ENCODE data around the gene OR52W1.

OR52W1 gene

DNA sequence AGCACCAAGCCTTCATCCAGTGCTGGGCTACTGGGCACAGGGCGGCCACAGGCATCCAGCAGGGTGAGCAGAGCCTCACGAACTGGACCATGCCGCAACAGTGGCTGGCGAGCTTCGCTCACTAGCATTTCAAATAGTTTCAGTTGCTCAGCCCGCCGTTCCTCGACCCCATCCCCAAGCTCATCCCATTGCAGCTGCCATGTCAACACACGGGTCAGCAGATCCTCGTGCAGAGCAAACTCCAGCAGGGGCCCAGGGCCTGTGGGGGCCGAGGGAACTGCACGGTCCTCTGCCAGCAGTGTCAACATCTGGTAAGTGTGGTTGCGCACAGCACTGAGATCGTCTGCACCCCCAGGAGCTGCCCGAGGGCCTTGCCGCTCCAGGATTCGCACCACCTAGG, 24.8 kb downstream of the OR52W1 start:
- no peak for TF ChIP-seq ZNF384 (IDR thresholded peaks at IDR 0.05)
- no peak for DNase-seq (ENCODE audit: extremely low spot score)
- ChIA-PET POLR2A (no interaction called here), CTCF (interaction anchor here (1.2 kb wide), 1 partner anchor 10 kb away, joined by 3 read pairs; no protein-coding TSS in a partner anchor)

DNA sequence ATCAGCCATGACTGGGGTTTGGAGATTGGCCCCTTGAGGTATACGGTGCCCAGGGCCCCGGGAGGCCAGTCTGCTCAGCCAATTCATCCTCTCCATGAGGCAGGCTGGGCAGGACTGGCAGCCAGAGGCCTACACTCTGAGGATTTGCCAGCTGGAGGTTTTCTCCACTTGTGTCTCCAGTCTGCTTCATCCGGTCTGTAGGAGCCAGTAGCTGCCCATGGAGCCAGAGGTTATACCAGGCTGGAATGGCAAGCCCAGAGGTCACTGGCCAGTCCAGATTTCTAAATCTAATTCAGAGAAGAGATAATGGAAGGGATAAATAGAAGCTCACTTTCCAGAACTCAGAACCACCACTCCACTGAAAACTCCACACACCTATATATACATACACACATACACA, 25.4 kb downstream of the OR52W1 start:
- DNase-seq (ENCODE audit: extremely low spot score) = no peak
- ChIA-PET POLR2A (no interaction called here), CTCF (interaction anchor here (1.2 kb wide), 1 partner anchor 9 kb away, joined by 3 read pairs; no protein-coding TSS in a partner anchor)
- TF ChIP-seq BHLHE40 (IDR thresholded peaks at IDR 0.05; ENCODE audit: borderline replicate concordance) = no peak
- TF ChIP-seq LEF1 (IDR thresholded peaks at IDR 0.05; ENCODE audit: borderline replicate concordance) = no peak
- TF ChIP-seq ZNF384 (IDR thresholded peaks at IDR 0.05) = no peak
- TF ChIP-seq FOXM1 (IDR thresholded peaks at IDR 0.05; ENCODE audit: borderline replicate concordance) = no peak
- TF ChIP-seq NFRKB (IDR thresholded peaks at IDR 0.05) = no peak
- TF ChIP-seq, protein P1, sequence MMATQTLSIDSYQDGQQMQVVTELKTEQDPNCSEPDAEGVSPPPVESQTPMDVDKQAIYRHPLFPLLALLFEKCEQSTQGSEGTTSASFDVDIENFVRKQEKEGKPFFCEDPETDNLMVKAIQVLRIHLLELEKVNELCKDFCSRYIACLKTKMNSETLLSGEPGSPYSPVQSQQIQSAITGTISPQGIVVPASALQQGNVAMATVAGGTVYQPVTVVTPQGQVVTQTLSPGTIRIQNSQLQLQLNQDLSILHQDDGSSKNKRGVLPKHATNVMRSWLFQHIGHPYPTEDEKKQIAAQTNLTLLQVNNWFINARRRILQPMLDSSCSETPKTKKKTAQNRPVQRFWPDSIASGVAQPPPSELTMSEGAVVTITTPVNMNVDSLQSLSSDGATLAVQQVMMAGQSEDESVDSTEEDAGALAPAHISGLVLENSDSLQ (IDR thresholded peaks at IDR 0.05) = no peak
- no peak for TF ChIP-seq HDGF (IDR thresholded peaks at IDR 0.05; ENCODE audit: borderline replicate concordance)
- TF ChIP-seq ARNT (IDR thresholded peaks at IDR 0.05) = no peak
- no peak for TF ChIP-seq TARDBP (IDR thresholded peaks at IDR 0.05)
- TF ChIP-seq SUZ12 (IDR thresholded peaks at IDR 0.05) = no peak
- TF ChIP-seq L3MBTL2 (conservative IDR thresholded peaks at IDR 0.05) = no peak
- no peak for TF ChIP-seq FOXK2 (IDR thresholded peaks at IDR 0.05)
- TF ChIP-seq SP1 (IDR thresholded peaks at IDR 0.05) = no peak
- no peak for TF ChIP-seq FOXA1 (IDR thresholded peaks at IDR 0.05)
- no peak for TF ChIP-seq ELF4 (IDR thresholded peaks at IDR 0.05)
- TF ChIP-seq CTBP1 (IDR thresholded peaks at IDR 0.05; ENCODE audit: borderline replicate concordance) = no peak

DNA sequence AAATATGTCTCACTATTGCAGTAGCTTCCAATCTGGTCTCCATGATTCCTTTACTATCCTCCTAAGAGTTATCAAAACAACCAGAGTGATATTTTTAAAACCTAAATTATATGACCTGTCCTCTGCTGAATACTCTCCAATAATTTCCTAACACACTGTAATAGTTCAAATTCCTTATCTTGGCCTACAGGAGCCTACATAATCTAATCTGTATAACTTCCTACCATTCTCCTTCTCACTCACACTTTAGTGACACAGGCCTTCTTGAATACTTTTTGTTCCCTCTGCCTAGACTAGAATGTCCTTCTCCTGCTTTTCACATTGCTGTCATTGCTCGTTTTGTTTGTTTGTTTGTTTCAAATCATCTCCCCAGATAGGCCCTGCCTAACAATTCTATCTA, 26.0 kb downstream of the OR52W1 start:
- DNase-seq (ENCODE audit: extremely low spot score) = no peak
- CTCF ChIA-PET = interaction anchor here (1.2 kb wide), 1 partner anchor 9 kb away, joined by 3 read pairs; no protein-coding TSS in a partner anchor
- no peak for TF ChIP-seq SP1 (IDR thresholded peaks at IDR 0.05)
- no peak for TF ChIP-seq HDGF (IDR thresholded peaks at IDR 0.05; ENCODE audit: borderline replicate concordance)
- POLR2A ChIA-PET = interaction anchor here (0.9 kb wide), 1 partner anchor 10 kb away, joined by 3 read pairs; no protein-coding TSS in a partner anchor

DNA sequence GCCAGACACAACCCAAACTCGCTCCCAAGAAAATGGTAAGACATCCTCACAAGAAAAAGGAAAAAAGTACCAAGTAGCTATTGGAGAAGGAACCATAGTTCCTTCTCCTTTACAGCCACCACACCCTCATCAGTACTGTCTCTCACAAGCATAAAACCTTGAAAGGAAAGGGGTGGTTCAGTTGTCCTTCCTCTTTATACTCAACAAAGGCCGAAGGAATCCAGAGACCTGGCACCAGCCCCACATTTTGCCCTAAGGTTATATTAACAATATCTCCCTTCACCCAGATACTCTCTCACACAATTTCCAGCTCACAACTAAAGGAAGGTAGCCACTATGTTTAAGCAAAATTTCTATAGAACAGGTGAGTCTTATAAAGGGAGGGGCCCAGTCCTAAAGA, 26.9 kb downstream of the OR52W1 start:
- DNase-seq (ENCODE audit: extremely low spot score) = no peak
- CTCF ChIA-PET = no interaction called here
- TF ChIP-seq L3MBTL2 (conservative IDR thresholded peaks at IDR 0.05) (no peak), NFRKB (IDR thresholded peaks at IDR 0.05) (no peak), BHLHE40 (IDR thresholded peaks at IDR 0.05; ENCODE audit: borderline replicate concordance) (no peak), FOXA1 (IDR thresholded peaks at IDR 0.05) (no peak), ELF4 (IDR thresholded peaks at IDR 0.05) (no peak), ARNT (IDR thresholded peaks at IDR 0.05) (no peak), LEF1 (IDR thresholded peaks at IDR 0.05; ENCODE audit: borderline replicate concordance) (no peak), CTBP1 (IDR thresholded peaks at IDR 0.05; ENCODE audit: borderline replicate concordance) (no peak), SP1 (IDR thresholded peaks at IDR 0.05) (no peak), SUZ12 (IDR thresholded peaks at IDR 0.05) (no peak), TARDBP (IDR thresholded peaks at IDR 0.05) (no peak), FOXM1 (IDR thresholded peaks at IDR 0.05; ENCODE audit: borderline replicate concordance) (no peak), FOXK2 (IDR thresholded peaks at IDR 0.05) (no peak), HDGF (IDR thresholded peaks at IDR 0.05; ENCODE audit: borderline replicate concordance) (no peak), ZNF384 (IDR thresholded peaks at IDR 0.05) (no peak)
- TF ChIP-seq, protein P1 (IDR thresholded peaks at IDR 0.05) = no peak
- POLR2A ChIA-PET = interaction anchor here (0.9 kb wide), 1 partner anchor 9 kb away, joined by 3 read pairs; no protein-coding TSS in a partner anchor

DNA sequence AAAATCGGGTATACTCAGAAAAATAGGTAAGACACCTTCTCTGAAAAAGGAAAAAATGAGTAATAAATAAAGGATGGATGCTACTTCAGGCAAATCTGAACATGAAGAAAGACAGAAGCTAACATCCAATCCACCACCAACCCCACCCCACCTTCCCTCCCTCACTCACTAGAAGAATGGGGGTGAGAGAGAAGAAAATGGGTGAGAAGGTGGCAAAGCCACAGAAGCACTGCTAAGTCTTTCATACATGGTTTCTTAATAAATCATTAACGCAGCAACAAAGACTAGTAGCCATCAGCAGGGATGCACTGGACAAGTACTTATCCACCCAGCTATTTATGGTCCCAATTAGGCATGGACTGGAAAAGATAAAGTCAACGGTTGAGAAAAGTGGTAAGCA, 29.5 kb downstream of the OR52W1 start:
- TF ChIP-seq ARNT (IDR thresholded peaks at IDR 0.05) (no peak), BHLHE40 (IDR thresholded peaks at IDR 0.05; ENCODE audit: borderline replicate concordance) (no peak), SP1 (IDR thresholded peaks at IDR 0.05) (no peak), FOXM1 (IDR thresholded peaks at IDR 0.05; ENCODE audit: borderline replicate concordance) (no peak), HDGF (IDR thresholded peaks at IDR 0.05; ENCODE audit: borderline replicate concordance) (no peak), TARDBP (IDR thresholded peaks at IDR 0.05) (no peak), LEF1 (IDR thresholded peaks at IDR 0.05; ENCODE audit: borderline replicate concordance) (no peak)
- TF ChIP-seq, protein P1 (IDR thresholded peaks at IDR 0.05) = no peak
- no peak for DNase-seq (ENCODE audit: extremely low spot score)
- ChIA-PET CTCF (interaction anchor here (0.9 kb wide), 1 partner anchor 45 kb away, joined by 4 read pairs; no protein-coding TSS in a partner anchor), POLR2A (no interaction called here)

DNA sequence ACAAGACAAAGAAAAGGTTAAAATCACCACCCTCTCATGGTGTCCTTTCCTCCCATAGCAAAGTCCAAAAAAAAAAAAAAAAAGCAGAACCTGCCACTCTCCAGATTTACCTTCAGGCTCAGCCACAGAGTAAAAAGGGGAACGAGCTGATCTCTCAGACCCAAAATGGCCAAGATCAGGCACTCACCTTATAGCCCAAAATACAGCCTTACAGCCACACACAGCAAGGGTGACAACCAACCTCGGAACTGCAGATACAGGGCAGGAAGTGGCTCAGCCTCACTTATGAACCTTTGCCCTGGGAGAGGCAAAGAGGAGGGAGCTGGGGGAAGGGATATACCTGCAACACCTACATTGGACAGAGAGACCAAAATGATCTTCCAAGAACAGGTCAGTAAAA, 30.9 kb downstream of the OR52W1 start:
- ChIA-PET POLR2A (no interaction called here), CTCF (no interaction called here)
- TF ChIP-seq ZNF384 (IDR thresholded peaks at IDR 0.05) = no peak
- no peak for DNase-seq (ENCODE audit: extremely low spot score)

DNA sequence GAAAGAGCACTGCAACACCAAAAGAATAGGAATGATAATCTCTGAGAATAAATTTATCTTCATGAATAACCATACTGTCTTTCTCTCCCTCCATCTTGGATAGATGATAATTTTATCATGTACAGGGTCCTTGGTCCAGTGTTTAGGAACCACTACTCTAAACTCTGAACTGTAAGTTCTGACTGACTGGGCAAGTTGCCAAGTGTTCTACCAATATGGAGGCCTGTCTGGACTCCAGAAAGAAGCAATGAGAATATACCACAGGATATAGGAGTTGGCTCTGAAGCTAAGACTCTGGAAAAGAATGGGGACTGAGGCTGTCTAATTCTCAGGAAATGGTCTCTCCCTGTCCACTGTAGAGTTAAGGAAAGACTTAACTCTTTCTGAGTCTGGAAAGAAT, 33.9 kb downstream of the OR52W1 start:
- CTCF ChIA-PET = no interaction called here
- DNase-seq (ENCODE audit: extremely low spot score) = no peak
- TF ChIP-seq FOXM1 (IDR thresholded peaks at IDR 0.05; ENCODE audit: borderline replicate concordance) = no peak
- TF ChIP-seq NFRKB (IDR thresholded peaks at IDR 0.05) = no peak
- no peak for TF ChIP-seq FOXK2 (IDR thresholded peaks at IDR 0.05)
- TF ChIP-seq TARDBP (IDR thresholded peaks at IDR 0.05) = no peak
- TF ChIP-seq L3MBTL2 (conservative IDR thresholded peaks at IDR 0.05) = no peak
- no peak for TF ChIP-seq CTBP1 (IDR thresholded peaks at IDR 0.05; ENCODE audit: borderline replicate concordance)
- no peak for TF ChIP-seq HDGF (IDR thresholded peaks at IDR 0.05; ENCODE audit: borderline replicate concordance)
- no peak for TF ChIP-seq SP1 (IDR thresholded peaks at IDR 0.05)
- TF ChIP-seq SUZ12 (IDR thresholded peaks at IDR 0.05) = no peak
- no peak for TF ChIP-seq BHLHE40 (IDR thresholded peaks at IDR 0.05; ENCODE audit: borderline replicate concordance)
- TF ChIP-seq LEF1 (IDR thresholded peaks at IDR 0.05; ENCODE audit: borderline replicate concordance) = no peak
- TF ChIP-seq, protein P1 (IDR thresholded peaks at IDR 0.05) = no peak
- no peak for TF ChIP-seq ELF4 (IDR thresholded peaks at IDR 0.05)
- no peak for TF ChIP-seq ZNF384 (IDR thresholded peaks at IDR 0.05)
- TF ChIP-seq FOXA1 (IDR thresholded peaks at IDR 0.05) = no peak
- no peak for TF ChIP-seq ARNT (IDR thresholded peaks at IDR 0.05)
- POLR2A ChIA-PET = no interaction called here

Measured in HEK293T (cell line).